Measurements from ENCODE around the gene ABHD8. TPM values are rescaled to one million over a fixed set of nuclear protein-coding genes. Genes with fewer than 3 reads are reported as not detected.

The ABHD8 gene
- total and polyA plus RNA-seq, 2 experiments from 2014 or later, result 8.7 to 19.1 TPM

DNA sequence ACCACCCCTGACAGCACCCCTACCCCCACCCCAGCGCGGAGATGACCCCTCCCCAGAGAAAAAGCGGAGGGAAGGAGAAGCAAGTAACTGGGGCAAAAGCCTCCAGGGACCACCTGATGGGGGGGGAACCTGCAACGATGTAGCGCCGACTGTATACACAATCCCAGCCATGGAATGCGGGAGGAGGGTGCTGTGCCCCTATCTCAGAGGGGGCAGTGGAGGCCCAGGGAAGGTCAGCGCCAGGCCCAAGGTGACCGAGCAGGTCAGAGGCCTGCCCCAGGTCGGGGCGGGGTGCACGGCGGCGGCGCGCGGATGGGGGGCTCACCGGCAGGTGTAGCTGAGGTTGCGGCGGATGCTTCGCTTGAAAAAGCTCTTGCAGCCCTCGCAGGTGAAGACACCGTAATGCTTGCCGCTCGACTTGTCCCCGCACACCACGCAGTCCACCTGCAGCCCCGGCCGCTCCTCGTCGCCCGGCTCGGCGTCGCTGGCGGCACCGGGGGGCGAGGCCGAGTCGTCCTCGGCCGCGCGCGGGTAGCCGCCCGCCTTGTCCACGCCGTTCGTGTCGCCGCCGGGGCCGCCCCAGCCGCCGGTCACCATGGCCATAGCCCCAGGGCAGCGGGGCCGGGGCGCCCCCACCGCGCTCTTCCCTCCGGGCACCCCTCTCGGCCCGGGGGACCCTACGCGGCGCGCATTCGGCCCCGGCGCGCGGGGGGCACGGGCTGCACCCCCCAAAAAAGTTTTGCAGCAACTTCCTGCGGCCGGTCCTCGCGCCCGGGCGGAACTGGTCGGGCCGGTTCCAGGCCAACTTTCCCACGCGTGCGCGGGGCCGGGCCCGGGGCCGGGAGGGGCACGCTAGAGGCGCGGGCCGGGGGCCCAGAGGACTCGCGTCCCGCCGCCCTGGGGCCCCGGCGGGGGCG is 58.3 kb downstream of the ABHD8 start:
- H3K79me2 ChIP-seq (ENCODE audit: insufficient read depth), result peaks cover 53% of the 10 kb centered on the region
- peak overlapping the region; percentile 94 for H3K4me2 ChIP-seq (ENCODE audit: unreplicated experiment)
- peaks cover 26% of the 10 kb centered on the region for H3K4me1 ChIP-seq (ENCODE audit: insufficient read depth)
- peak overlapping the region; percentile 79 for H3K9ac ChIP-seq
- in situ Hi-C loops (cut with MboI), result no loop called here
- H4K20me1 ChIP-seq (ENCODE audit: insufficient read depth), result no peaks in the 10 kb centered on the region
- H3K36me3 ChIP-seq (ENCODE audit: low read depth), result no peaks in the 10 kb centered on the region
- 0 out of 2 replicates have a peak, but pooled peaks cover 3% of the 10 kb centered on the region for H3F3A ChIP-seq (ENCODE audit: insufficient read depth)
- no peak overlapping the region for H3K27ac ChIP-seq
- no peaks in the 10 kb centered on the region for H3K9me3 ChIP-seq (ENCODE audit: low read depth)
- no peaks in the 10 kb centered on the region for H3K9me2 ChIP-seq (ENCODE audit: insufficient read depth)
- no peaks in the 10 kb centered on the region for H3K27me3 ChIP-seq (replicated peaks; ENCODE audit: insufficient read depth)
- peak; percentile 49 for DNase-seq
- H2AFZ ChIP-seq, result peak overlapping the region; percentile 71
- TF ChIP-seq EZH2 (IDR thresholded peaks at IDR 0.05; ENCODE audit: insufficient read depth, poor library complexity, severe bottlenecking), result no peak
- no peak for TF ChIP-seq EZH2phosphoT487 (IDR thresholded peaks at IDR 0.05; ENCODE audit: insufficient read depth, low read depth)
- WGBS, 2 experiments (ENCODE audit: low coverage in 1 of 2, low lambda C conversion rate in 2 of 2, missing lambda C conversion rate in 2 of 2), result 1 to 2% methylated on average over 37 to 53 of the region's 100 CpGs
- peak overlapping the region; percentile 92 for H3K4me3 ChIP-seq

GRCh38 chr19:17243830-17244617 is 59.2 kb downstream of the ABHD8 start:
- H3K4me3 ChIP-seq, result peak overlapping the region; percentile 92
- peak overlapping the region; percentile 94 for H3K4me2 ChIP-seq (ENCODE audit: unreplicated experiment)
- H3K79me2 ChIP-seq (ENCODE audit: insufficient read depth), result peaks cover 55% of the 10 kb centered on the region
- DNase-seq, result peak; percentile 81
- no peak for TF ChIP-seq EZH2 (IDR thresholded peaks at IDR 0.05; ENCODE audit: insufficient read depth, poor library complexity, severe bottlenecking)
- TF ChIP-seq EZH2phosphoT487 (IDR thresholded peaks at IDR 0.05; ENCODE audit: insufficient read depth, low read depth), result no peak
- H3K27ac ChIP-seq, result peak overlapping the region; percentile 30
- 0 out of 2 replicates have a peak, but pooled peaks cover 3% of the 10 kb centered on the region for H3F3A ChIP-seq (ENCODE audit: insufficient read depth)
- no peaks in the 10 kb centered on the region for H4K20me1 ChIP-seq (ENCODE audit: insufficient read depth)
- 2 to 5% methylated on average over 27 to 51 of the region's 52 CpGs for WGBS, 2 experiments (ENCODE audit: low coverage in 1 of 2, low lambda C conversion rate in 2 of 2, missing lambda C conversion rate in 2 of 2)
- H2AFZ ChIP-seq, result peak overlapping the region; percentile 71
- H3K4me1 ChIP-seq (ENCODE audit: insufficient read depth), result peaks cover 26% of the 10 kb centered on the region
- H3K27me3 ChIP-seq (replicated peaks; ENCODE audit: insufficient read depth), result no peaks in the 10 kb centered on the region
- in situ Hi-C loops (cut with MboI), result no loop called here
- no peaks in the 10 kb centered on the region for H3K9me2 ChIP-seq (ENCODE audit: insufficient read depth)
- no peaks in the 10 kb centered on the region for H3K9me3 ChIP-seq (ENCODE audit: low read depth)
- no peaks in the 10 kb centered on the region for H3K36me3 ChIP-seq (ENCODE audit: low read depth)
- peak overlapping the region; percentile 79 for H3K9ac ChIP-seq

DNA sequence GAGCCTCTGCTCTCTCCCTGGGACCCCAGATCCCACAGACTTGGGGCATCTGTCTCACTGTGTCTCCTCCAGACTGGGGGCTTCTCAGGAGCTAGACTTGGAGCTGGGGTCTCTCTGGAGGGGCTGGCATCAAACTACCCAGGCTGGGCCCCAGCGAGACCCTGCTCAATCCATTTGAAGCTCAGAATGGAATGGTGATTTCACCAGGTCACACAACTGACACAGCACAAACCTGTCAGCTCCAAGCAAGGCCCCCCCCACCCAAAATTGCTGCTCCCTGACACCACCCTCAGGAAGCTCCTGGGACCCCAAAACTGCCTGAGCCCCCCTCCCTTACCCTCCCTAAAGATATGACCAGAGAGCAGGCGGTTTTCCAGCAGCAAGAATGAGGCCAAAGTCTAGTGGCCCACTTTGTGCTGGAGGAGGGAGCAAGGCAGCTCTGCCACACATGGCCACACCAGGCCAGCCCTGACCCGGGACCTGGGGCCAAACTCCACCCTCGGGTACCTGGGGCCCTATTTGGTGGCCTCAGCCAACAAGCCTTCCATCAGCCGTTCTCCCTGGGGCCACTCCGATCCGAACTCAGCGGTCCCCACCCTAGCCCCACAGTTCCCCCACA is 59.9 kb downstream of the ABHD8 start:
- H3K4me1 ChIP-seq (ENCODE audit: insufficient read depth), result peaks cover 26% of the 10 kb centered on the region
- 0 out of 2 replicates have a peak, but pooled peaks cover 3% of the 10 kb centered on the region for H3F3A ChIP-seq (ENCODE audit: insufficient read depth)
- peak overlapping the region; percentile 79 for H3K9ac ChIP-seq
- peak overlapping the region; percentile 71 for H2AFZ ChIP-seq
- no peaks in the 10 kb centered on the region for H3K36me3 ChIP-seq (ENCODE audit: low read depth)
- WGBS, 2 experiments (ENCODE audit: low coverage in 1 of 2, low lambda C conversion rate in 2 of 2, missing lambda C conversion rate in 2 of 2), result 34 to 38% methylated on average over 6 of the region's 8 CpGs
- peak overlapping the region; percentile 30 for H3K27ac ChIP-seq
- peaks cover 63% of the 10 kb centered on the region for H3K79me2 ChIP-seq (ENCODE audit: insufficient read depth)
- H4K20me1 ChIP-seq (ENCODE audit: insufficient read depth), result no peaks in the 10 kb centered on the region
- peak overlapping the region; percentile 92 for H3K4me3 ChIP-seq
- TF ChIP-seq EZH2phosphoT487 (IDR thresholded peaks at IDR 0.05; ENCODE audit: insufficient read depth, low read depth), result no peak
- TF ChIP-seq EZH2 (IDR thresholded peaks at IDR 0.05; ENCODE audit: insufficient read depth, poor library complexity, severe bottlenecking), result no peak
- in situ Hi-C loops (cut with MboI), result no loop called here
- no peaks in the 10 kb centered on the region for H3K27me3 ChIP-seq (replicated peaks; ENCODE audit: insufficient read depth)
- H3K4me2 ChIP-seq (ENCODE audit: unreplicated experiment), result peak overlapping the region; percentile 94
- DNase-seq, result no peak
- H3K9me3 ChIP-seq (ENCODE audit: low read depth), result no peaks in the 10 kb centered on the region
- no peaks in the 10 kb centered on the region for H3K9me2 ChIP-seq (ENCODE audit: insufficient read depth)

All from GM23248 (cell line).